NCI-H146 (cell line): ENCODE data around the gene PRMT1.
A peak's percentile ranks its signal among the peaks of the same experiment; 100 is the strongest.

Experiments used
- DNase-seq: peaks from one replicate; lab custom pipeline; 2025; lab: John Stamatoyannopoulos, UW

Gene PRMT1

DNA sequence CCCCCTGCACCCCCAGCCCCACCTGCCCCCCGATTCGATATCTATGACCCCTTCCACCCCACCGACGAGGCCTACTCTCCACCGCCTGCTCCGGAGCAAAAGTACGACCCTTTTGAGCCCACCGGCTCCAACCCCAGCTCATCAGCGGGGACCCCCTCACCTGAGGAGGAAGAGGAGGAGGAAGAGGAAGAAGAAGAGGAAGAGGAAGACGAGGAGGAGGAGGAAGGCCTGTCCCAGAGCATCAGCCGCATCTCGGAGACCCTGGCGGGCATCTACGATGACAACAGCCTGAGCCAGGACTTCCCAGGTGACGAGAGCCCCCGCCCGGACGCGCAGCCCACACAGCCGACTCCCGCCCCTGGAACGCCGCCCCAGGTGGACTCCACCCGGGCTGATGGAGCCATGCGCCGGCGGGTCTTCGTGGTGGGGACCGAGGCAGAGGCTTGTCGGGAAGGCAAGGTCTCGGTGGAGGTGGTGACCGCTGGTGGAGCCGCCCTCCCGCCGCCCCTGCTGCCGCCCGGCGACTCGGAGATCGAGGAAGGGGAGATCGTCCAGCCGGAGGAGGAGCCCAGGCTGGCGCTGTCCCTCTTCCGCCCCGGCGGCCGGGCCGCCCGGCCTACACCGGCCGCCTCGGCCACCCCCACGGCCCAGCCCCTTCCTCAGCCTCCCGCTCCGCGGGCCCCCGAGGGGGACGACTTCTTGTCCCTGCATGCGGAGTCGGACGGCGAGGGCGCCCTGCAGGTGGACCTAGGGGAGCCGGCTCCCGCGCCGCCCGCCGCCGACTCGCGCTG lies 25.8 kb upstream of the PRMT1 start:
- no peak for DNase-seq

DNA sequence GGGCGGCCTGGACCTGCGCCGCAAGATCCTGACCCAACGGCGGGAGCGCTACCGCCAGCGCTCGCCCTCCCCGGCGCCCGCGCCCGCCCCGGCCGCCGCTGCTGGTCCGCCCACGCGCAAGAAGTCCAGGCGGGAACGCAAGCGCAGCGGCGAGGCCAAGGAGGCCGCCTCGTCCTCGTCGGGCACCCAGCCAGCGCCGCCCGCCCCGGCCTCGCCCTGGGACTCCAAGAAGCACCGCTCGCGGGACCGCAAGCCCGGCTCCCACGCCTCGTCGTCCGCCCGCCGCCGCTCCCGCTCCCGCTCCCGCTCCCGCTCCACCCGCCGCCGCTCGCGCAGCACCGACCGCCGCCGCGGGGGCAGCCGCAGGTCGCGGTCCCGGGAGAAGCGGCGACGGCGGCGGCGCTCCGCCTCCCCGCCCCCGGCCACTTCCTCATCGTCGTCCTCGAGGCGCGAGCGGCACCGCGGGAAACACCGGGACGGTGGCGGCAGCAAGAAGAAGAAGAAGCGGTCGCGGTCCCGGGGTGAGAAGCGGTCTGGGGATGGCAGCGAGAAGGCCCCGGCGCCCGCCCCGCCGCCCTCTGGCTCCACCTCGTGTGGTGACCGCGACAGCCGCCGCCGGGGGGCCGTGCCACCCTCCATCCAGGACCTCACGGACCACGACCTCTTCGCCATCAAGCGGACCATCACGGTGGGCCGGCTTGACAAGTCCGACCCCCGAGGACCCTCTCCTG lies 25.1 kb upstream of the PRMT1 start:
- DNase-seq: no peak

DNA sequence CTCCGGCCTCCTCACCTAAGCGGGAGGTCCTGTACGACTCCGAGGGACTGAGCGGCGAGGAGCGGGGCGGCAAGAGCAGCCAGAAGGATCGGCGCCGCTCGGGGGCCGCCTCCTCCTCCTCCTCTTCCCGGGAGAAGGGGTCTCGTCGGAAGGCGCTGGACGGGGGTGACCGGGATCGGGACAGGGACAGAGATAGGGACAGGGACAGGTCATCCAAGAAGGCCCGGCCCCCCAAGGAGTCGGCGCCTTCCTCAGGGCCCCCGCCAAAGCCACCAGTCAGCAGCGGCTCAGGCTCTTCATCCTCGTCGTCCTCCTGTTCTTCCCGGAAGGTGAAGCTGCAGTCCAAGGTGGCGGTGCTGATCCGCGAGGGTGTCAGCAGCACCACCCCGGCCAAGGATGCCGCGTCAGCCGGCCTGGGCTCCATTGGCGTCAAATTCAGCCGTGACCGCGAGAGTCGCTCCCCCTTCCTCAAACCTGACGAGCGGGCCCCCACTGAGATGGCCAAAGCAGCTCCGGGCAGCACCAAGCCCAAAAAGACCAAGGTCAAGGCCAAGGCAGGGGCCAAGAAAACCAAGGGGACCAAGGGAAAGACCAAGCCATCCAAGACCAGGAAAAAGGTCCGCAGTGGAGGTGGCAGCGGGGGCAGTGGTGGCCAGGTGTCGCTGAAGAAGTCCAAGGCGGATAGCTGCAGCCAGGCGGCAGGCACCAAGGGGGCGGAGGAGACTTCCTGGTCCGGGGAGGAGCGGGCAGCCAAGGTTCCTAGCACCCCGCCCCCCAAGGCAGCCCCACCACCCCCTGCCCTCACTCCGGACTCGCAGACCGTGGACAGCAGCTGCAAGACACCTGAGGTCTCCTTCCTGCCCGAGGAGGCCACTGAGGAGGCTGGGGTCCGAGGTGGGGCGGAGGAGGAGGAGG lies 24.3 kb upstream of the PRMT1 start:
- DNase-seq: no peak

DNA sequence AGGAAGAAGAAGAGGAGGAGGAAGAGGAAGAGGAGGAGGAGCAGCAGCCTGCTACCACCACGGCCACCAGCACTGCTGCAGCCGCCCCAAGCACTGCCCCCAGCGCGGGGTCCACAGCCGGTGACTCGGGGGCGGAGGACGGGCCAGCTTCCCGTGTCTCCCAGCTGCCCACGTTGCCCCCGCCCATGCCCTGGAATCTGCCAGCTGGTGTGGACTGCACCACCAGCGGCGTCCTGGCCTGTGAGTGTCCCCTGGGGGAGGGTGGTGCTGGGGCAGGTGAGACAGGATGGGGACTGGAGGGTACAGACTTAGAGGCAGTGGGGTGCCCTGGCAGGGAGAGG lies 23.6 kb upstream of the PRMT1 start:
- no peak for DNase-seq

DNA sequence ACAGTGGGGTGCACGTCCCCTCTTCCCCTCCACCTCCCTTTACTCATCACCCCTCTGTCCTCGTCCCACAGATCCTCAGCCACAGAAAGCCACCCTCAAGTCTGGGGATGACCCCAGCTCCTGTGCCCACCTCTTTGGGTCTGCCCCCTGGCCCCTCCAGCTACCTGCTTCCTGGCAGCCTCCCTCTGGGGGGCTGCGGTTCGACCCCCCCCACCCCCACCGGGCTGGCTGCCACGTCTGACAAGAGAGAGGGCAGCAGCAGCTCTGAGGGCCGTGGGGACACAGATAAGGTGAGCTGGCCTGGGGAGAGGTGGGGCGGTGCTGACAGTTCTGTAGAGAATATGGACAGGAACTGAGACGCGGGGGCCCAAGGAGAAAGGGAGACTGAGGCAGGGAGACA lies 22.5 kb upstream of the PRMT1 start:
- DNase-seq: no peak

DNA sequence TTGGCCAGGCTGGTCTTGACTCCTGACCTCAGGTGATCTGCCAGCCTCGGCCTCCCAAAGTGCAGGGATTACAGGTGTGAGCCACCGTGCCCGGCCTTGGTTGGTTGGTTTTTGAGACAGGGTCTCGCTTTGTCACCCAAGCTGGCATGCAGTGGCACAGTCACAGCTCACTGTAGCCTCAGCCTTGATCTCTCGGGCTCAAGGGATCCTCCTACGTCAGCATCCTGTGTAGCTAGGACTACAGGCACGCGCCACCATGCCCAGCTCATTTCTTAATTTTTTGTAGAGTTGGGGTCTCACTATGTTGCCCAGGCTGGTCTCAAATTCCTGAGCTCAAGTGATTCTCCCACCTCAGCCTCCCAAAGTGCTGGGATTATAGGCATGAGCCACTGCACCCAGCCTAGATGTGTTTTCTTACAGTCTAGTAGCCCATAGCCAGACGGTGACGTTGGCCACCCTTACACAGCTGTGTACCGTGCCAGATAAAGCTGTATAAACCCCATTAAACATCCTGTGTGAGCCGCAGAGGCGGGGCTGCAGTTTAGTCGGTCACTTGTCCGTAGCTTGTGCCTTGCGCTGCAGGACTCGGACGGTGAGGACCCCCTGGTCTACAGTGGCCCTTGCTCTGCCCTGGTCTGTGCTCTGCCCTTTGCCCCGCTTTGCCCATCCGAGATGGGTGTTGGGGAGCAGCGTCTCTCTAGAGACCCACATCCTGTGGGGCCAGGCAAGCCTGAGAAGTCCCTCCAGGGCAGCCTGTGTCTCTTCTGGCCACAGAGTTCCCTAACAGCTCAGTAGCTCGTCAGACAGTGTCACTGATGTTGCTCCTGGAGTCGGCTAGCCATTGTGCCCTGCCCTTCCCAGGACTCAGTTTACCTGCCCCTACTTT lies 21.3 kb upstream of the PRMT1 start:
- no peak for DNase-seq

DNA sequence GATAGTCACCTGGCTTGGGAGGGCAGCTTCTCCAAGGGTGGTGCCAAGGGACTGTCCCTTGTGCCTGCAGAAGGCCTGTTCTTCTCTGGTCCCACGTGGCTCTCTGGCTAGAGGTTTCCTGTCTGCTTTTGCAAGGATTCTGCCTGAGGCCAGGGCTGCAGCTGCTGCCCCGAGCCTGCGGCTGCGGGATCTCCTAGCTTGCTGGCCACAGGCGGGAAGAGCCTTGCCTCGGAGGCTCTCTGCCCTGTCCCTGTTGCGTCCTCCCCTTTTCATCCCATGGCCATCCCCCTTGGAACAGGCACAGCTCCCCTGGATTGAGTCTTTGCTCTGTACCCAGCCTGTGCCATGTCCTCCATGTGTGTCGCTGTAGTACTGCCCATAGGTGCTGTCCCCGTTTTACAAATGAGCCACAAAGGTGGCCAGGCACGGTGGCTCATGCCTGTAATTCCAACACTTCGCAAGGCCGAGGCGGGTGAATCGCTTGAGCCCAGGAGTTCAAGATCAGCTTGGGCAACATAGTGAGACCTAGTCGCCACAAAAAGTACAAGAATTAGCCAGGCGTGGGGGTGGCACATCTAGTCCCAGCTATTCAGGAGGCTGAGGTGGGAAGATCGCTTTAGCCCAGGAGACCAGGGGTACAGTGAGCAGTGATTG lies 20.5 kb upstream of the PRMT1 start:
- no peak for DNase-seq

DNA sequence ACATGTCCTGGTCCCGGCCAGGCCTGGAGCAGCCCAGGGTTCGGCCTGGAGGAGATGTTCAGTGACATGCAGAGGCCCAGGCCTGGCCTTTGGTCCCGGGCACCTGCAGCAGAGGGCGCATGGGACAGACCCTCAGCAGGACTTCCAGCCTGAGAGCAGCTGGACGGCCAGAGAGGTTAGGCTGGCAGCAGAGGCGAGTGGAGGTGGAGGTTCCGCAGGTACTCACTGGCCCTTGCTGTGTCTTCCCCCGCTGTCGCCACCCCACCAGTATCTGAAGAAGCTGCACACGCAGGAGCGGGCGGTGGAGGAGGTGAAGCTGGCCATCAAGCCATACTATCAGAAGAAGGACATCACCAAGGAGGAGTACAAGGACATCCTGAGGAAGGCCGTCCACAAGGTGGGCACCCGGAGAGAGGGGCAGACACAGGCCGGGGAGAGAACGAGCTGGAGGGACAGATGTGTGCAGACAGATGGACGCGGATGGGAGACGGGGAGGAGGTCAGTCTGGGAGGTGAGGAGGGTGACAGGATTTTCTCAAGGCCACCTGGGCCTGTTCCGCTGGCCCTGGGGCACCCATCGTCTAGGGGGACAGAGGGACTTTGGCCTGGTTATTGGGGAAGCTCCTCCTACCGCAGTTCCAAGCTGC lies 19.5 kb upstream of the PRMT1 start:
- DNase-seq: no peak

DNA sequence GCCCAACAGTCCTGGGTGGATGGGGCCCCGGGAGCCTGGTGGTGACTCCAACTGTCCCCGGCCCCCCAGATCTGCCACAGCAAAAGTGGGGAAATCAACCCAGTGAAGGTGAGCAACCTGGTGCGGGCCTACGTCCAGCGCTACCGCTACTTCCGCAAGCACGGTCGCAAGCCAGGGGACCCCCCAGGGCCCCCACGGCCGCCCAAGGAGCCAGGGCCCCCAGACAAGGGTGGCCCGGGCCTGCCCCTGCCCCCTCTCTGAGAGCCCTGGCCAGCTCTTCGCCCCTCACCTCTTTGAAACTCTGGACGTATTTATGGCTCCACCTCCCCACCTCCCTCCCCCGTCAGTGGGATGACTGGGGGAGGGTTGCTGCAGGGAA lies 18.9 kb upstream of the PRMT1 start:
- no peak for DNase-seq

DNA sequence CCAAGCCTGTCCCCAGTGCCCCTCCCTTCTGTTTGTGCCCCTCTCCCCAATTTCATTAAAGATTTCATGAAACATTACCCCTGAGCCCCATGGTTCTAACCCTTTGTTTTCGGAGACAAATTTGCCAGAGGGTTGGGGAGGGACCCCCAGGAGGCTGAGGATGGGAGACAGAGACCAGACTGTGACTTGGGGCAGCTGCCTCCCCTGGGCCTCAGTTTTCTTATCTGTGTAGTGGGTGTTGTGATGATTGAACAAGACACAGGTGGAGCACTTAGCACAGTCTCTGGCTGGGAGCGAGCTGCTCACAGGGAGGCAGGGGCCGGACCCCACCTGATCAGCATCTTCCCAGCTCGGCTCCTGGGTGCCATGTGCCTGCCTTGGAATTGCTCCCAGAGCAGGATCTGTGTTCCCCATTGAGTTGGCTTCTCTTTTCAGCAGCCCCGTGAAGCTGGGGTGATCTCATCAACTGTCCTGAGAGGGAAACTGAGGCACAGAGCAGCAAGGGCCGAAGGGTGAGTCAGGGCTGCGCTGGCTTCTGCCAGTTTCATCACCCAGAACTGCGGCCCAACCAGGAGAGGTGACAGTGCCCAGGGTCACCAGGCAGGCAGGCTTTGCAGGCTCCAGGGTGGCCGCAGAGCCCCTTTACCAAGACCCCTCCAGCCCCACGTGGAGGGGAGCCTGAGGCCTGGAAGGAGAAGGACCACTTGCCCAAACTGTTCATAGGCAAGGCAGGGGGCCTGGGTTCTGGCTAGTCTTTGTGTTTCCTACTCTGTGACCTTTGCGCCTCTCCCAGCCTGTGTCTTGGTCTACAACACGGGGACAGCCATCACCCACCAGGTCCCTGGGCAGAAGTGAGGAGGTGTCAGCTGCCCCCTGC lies 18.3 kb upstream of the PRMT1 start:
- no peak for DNase-seq

DNA sequence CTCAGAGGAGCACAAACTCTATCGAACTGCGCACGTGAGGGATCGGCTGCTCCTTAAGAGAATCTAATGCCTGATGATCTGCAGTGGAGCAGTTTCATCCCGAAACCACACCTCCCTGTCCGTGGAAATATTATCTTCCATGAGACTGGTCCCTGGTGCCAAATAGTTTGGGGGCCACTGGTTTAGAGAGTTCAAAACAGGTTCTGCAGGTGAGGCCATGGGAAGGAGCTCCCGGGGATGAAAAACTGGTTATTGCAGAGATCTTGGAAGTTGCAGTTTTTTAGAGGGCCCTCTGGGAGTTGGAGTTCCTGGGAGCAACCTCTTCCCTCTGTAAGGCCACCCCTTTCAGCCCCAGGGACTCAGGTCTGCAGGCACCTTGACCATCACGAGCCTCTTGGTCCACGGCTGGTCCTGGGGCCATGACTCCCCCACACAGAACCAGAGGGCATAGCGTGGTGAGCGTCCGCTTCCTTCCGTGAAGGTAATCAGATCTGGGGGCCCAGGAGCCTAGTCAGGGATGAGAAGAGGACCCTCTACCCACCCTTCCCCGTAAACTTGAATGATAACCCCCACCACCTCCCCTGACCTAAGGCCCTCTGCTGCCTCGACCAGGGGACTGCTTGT lies 16.6 kb upstream of the PRMT1 start:
- DNase-seq: no peak

DNA sequence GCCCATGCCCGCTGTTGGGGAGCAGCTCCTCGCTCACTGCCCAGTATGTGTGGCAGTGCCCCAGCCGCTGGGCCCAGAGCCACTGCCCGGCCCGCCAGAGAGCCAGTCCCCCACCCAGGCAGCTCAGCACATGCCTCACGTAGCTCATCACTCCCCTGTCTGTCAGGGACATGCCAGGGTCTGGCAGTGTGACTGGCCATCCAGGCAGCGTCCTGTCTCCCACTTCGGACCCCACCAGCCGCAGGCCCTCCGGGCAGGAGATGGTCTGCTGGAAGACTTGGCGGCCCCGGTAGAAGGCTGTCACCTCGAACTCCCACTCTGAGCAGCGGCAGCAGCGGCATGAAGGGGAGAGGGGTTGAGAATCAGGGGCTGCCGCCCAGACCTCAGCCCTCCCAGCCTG lies 15.1 kb upstream of the PRMT1 start:
- no peak for DNase-seq

DNA sequence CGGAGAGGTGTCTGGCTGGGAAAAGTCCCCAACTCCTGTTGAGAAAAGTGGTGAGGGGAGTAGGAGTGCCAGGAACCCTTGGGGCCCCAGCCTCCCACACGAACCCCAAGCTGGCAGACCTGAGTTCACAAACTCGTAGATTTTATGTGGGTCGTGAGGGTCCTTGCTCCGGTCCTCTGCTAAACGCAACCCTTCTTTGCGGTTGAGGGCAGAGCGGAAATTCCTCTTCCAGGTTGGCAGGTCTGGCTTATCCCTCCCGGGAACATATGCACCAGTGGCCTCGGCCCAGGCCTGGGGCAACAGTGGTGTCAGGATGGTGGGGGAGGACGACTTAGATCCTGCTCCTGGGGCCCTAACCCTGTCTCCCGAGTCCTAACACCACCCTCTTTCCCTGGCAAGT lies 13.8 kb upstream of the PRMT1 start:
- no peak for DNase-seq

DNA sequence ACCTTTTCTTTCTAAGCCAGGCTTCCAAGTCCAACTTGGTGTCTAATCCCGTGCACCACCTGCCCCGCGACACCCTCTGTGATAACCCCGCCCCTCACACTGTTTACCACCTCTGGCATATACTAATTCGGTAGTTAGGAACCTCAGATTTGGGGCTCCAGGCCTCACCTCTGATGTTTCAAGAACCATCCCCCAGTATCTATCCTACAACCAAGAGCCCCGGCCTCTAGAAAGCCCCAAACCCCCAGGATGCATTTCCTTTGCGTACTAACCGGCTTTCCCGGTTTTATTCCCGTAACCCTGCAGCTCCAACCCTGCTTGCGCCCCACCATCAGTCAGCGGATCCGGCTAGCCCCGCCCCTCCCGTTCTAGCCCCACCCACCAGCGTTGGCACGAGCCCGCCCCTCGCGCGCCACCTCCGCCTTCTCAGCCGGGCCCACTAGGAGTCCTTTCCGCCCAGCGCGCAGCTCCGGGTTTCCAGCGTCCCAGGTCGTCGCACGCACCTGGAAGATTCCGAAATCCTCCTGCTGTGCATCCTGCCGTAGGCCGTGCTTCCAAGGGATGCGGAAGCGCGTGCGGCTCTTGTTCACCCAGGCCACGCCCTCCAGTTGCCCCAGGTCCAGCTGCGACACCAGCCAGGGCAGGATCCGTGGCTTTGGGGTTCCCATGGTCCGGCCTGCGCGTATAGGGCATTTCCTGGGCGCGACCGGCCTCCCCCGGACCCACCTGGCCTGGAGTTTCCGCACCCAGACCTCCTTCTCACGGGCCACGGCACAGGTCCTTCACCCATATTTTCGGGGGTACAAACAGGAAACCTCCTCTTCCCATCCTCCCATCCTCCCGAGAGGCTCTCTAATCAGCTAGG lies 12.7 kb upstream of the PRMT1 start:
- peak; percentile 96 for DNase-seq

DNA sequence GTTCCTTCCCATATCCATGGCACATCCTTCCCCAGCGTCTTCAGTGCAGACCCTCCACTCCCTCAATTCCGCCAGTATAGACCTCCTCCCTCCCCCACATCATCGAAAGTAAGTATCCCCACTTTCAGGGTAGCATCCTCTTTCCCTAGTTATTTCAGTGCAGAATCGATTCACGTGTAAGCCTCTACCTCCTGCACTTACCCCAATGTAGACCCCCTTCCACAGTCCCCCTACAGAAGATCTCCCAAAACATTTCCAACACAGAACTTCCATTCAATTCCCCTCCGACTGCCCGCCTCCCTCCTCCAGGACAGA lies 12.1 kb upstream of the PRMT1 start:
- no peak for DNase-seq

DNA sequence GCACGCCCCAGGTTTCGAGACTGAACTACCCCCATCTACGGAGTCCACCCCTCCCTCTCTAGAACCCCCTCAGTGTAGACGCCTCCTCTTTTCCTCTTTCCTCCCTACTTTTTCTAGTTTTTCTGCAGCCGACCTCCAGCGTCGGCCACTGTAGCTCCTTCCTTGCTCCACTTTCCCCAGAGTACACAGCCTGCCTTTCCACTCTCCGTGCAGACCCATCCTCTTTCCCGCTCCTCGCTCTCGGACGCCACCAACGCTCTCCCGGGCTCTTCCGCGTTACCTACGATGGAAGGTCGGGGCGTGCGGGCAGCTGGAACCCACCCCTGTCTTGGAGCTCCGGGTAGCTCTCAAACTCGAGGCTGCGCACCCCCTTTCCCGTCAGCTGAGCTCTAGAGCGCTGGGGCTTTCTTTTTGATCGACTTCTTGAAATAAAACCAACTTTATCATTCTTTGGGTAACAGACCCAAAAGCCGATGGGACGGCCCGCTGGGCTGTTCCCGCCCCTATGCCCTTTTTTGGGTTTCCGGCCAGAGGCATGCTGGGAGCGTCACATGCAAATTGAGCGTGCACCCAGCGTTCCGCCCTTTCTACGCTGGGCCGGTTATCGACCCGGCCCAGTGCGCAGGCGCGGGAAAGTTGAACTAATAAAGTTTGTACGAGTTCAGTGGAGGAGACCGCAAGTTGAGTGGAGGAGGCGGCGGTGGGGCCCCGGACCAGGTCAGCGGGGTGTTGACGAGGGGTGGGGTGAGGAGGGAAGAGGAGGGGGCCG lies 11.5 kb upstream of the PRMT1 start, which contains the start of the genes BCL2L12 and IRF3:
TSS of gene BCL2L12 (plus strand) at position 583 of the 769 bp plus-strand sequence. CDS start 760 bp downstream, outside the sequence.
TSS of gene IRF3 (minus strand) at position 507 of the 769 bp plus-strand sequence. CDS start 1,019 bp downstream, outside the sequence.
- DNase-seq: peak; percentile 92

DNA sequence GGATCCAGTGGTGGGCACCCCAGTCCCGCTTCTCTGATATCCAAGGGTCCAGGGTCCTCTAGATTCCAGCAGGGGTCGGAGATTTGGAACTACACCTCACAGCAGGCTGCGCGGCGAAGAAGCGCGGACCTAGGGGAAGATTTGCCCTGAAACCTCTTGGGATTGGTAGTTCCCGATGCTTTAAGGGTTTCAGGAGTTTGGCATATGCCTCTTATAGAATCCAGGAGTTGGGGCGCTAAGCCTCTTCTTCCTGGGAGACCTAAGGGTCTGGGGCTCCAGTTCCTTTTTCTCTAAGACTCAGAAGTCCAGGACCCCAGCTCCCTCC lies 11.0 kb upstream of the PRMT1 start:
- no peak for DNase-seq

DNA sequence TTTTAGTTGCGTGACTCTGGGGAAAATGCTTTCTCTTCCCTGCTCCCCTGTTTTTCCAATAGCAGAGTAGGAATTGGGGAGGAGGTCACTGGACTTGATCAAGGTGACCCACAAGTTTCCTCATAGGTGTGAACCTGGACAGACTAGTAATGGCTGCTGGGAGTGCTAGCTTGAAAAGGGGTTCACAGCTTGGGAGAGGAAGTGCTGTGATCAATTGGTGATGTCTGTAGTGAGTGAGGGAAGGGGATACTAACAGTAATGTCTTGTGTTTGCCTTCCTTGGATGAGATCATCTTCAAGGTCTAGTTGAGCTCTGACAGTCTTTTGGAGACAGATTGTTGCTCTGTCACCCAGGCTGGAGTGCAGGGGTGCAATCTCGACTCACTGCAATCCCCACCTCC lies 9.6 kb upstream of the PRMT1 start:
- no peak for DNase-seq
